Prostate gland (tissue), 2 donors: ENCODE results near the gene SRPK3. TPM values are rescaled to one million over a fixed set of nuclear protein-coding genes. Genes with fewer than 3 reads are reported as not detected.

ENCODE experiments used
- DNase-seq: peaks from one replicate; pipeline ENCODE4 v3.0.0-alpha.2; 2019; ENCODE audit warnings: low spot score
- H3K27ac ChIP-seq, 2 donors: fragments of 200-600 bp; sonication (generic); 2 replicates each; pipeline ENCODE4 v1.5.1; 2017 to 2019
- H3K27me3 ChIP-seq: fragments of 200-600 bp; sonication (generic); replicated peaks from 2 replicates; pipeline ENCODE4 v1.5.1; 2019; ENCODE audit not compliant: insufficient read depth
- H3K36me3 ChIP-seq, 2 donors: fragments of 200-600 bp; sonication (generic); 1 replicate in 1 of 2; 2 replicates in 1 of 2; pipeline versions ENCODE4 v1.5.1 to v1.8.1; 2017 to 2019
- H3K4me1 ChIP-seq: fragments of 200-600 bp; sonication (generic); replicated peaks from 2 replicates; pipeline ENCODE4 v1.5.1; 2019
- H3K4me3 ChIP-seq, 2 donors: fragments of 200-600 bp; sonication (generic); 2 replicates each; pipeline ENCODE4 v1.5.1; 2017 to 2019
- H3K9me3 ChIP-seq: fragments of 200-600 bp; sonication (generic); 2 replicates; pipeline ENCODE4 v1.5.1; 2017
- CTCF ChIP-seq, 4 experiments: fragments of 200-600 bp in 2 of 4; fragments of 450-650 bp in 2 of 4; sonication (generic) in 2 of 4; IDR thresholded peaks; 1 replicate in 3 of 4; 2 replicates in 1 of 4; pipeline ENCODE4 v1.5.1; 2016 to 2019; ENCODE audit warnings: antibody characterized with exemption in 4 of 4, mild to moderate bottlenecking in 2 of 4, moderate library complexity in 2 of 4
- POLR2A ChIP-seq: fragments of 450-650 bp; IDR thresholded peaks from one replicate; pipeline ENCODE4 v1.6.1; 2016; ENCODE audit warnings: antibody characterized with exemption, mild to moderate bottlenecking
- POLR2AphosphoS5 ChIP-seq: sonication (generic); formaldehyde crosslinking; IDR thresholded peaks from one replicate; pipeline ENCODE4 v1.6.1; 2017; ENCODE audit warnings: antibody characterized with exemption
- WGBS: methylation state at CpG from one replicate; pipeline ENCODE4 v1.1.5; 2018; 5-methylcytosine and 5-hydroxymethylcytosine counted together
- intact Hi-C: fragments of 100-400 bp; cut with DNase I; formaldehyde crosslinking; loops from one replicate; pipeline ENCODE4 v1.14.2; 2022
- total RNA-seq, 2 donors: library from RNA; depleted of rRNA; stranded (reverse); fragments of >200 nt; gene quantifications; one replicate each; pipeline ENCODE4 v1.1.0, GENCODE V29; 2016

The SRPK3 gene
- total RNA-seq, 2 donors from 2014 or later, result 1.4 to 2.7 TPM

- DNase-seq, result no peak
- Histone ChIP-seq H3K27me3 (no peaks in the 10 kb centered on the region), H3K4me3 (peak overlapping the region; percentile 21 to 34), H3K9me3 (no peaks in the 10 kb centered on the region), H3K27ac (peak overlapping the region; percentile 58), H3K36me3 (no peaks in the 10 kb centered on the region), H3K4me1 (no peaks in the 10 kb centered on the region)
- WGBS, result no CpG with 5 or more reads among the region's 27 CpGs
- intact Hi-C loops, result no loop called here
- TF ChIP-seq POLR2AphosphoS5 (no peak), POLR2A (no peak), CTCF (IDR thresholded peaks at IDR 0.05) (no peak)
These were observed 15.4 kb upstream of the SRPK3 start for GRCh38 chrX:153765138-153766079.

- WGBS, result 14% methylated on average over 16 of the region's 21 CpGs
- H3K27me3 ChIP-seq, result no peaks in the 10 kb centered on the region
- no peaks in the 10 kb centered on the region for H3K9me3 ChIP-seq
- H3K4me1 ChIP-seq, result no peaks in the 10 kb centered on the region
- peak overlapping the region; percentile 58 for H3K27ac ChIP-seq
- no peak for DNase-seq
- peak overlapping the region; percentile 21 to 34 for H3K4me3 ChIP-seq
- intact Hi-C loops, result no loop called here
- H3K36me3 ChIP-seq, result no peaks in the 10 kb centered on the region
- TF ChIP-seq POLR2A, result peak; percentile 37
- no peak for TF ChIP-seq CTCF (IDR thresholded peaks at IDR 0.05)
- TF ChIP-seq POLR2AphosphoS5, result no peak
These were observed 14.6 kb upstream of the SRPK3 start for GRCh38 chrX:153766098-153766817.

GRCh38 chrX:153766871-153767673, 13.8 kb upstream of the SRPK3 start:
- TF ChIP-seq POLR2AphosphoS5 (no peak), CTCF (IDR thresholded peaks at IDR 0.05) (no peak), POLR2A (no peak)
- intact Hi-C loops, result no loop called here
- no peak overlapping the region for H3K27ac ChIP-seq
- no peak for DNase-seq
- no peaks in the 10 kb centered on the region for H3K4me1 ChIP-seq
- no peak overlapping the region for H3K4me3 ChIP-seq
- H3K27me3 ChIP-seq, result no peaks in the 10 kb centered on the region
- no peaks in the 10 kb centered on the region for H3K9me3 ChIP-seq
- no peaks in the 10 kb centered on the region for H3K36me3 ChIP-seq
- WGBS, result 74% methylated on average over 25 of the region's 56 CpGs

- no peak for DNase-seq
- no peak for TF ChIP-seq CTCF (IDR thresholded peaks at IDR 0.05)
- no peak for TF ChIP-seq POLR2AphosphoS5
- no peak for TF ChIP-seq POLR2A
- no peaks in the 10 kb centered on the region for H3K4me1 ChIP-seq
- intact Hi-C loops, result no loop called here
- WGBS, result 99% methylated on average over 12 of the region's 20 CpGs
- no peak overlapping the region for H3K4me3 ChIP-seq
- no peaks in the 10 kb centered on the region for H3K36me3 ChIP-seq
- H3K9me3 ChIP-seq, result no peaks in the 10 kb centered on the region
- H3K27ac ChIP-seq, result no peak overlapping the region
- H3K27me3 ChIP-seq, result no peaks in the 10 kb centered on the region
These were observed 13.2 kb upstream of the SRPK3 start for GRCh38 chrX:153767674-153768055.
